Left cardiac atrium (tissue), 4 donors: ENCODE results near the gene RERE. TPM values are rescaled to one million over a fixed set of nuclear protein-coding genes. Genes with fewer than 3 reads are reported as not detected.

ENCODE experiments used
- ATAC-seq, 2 donors: fragments of 200-7000 bp; cut with Tn5 transposase; one replicate each; pipeline ENCODE4 v1.9.1; 2020; ENCODE audit warnings: mild to moderate bottlenecking in 2 of 2, moderate library complexity in 2 of 2
- DNase-seq: peaks from one replicate; pipeline ENCODE4 v3.0.0-alpha.2; 2020
- intact Hi-C, 2 donors: fragments of 100-400 bp; cut with DNase I; formaldehyde crosslinking; loops; one replicate each; pipeline versions ENCODE4 v1.14.1 to v1.15.1; 2022 to 2023
- microRNA-seq, 2 donors: library from miRNA; unstranded; fragments of <30 nt; microRNA quantifications; one replicate each; pipeline ENCODE4 v1.2.0, GENCODE V29; 2020
- total RNA-seq, 2 donors: library from RNA; stranded (reverse); fragmentation: NEBNext Ultra II Directional; extraction: Animal tissue kit (Norgen Biotek cat#: 25700); gene quantifications; one replicate each; pipeline ENCODE4 v1.2.1, GENCODE V29; 2021
- donor health status: DM: no; HTN: yes; CAD: no.
- donor health status: DM: no; HTN: yes; CAD: no; lungs with severe emphysema.
- donor health status: DM: yes; HTN: yes; CAD: no.
- donor health status: Dilated cardiomyopathy.

RERE gene
- total RNA-seq, 2 donors from 2014 or later: 128 to 162 TPM

GRCh38 chr1:8323706-8324105 lies 493.7 kb downstream of the RERE start:
- ATAC-seq (peak; percentile 73 to 87), DNase-seq (peak; percentile 64)
- intact Hi-C loops: no loop called here

GRCh38 chr1:8321612-8322011 lies 495.8 kb downstream of the RERE start:
- intact Hi-C loops: no loop called here
- DNase-seq: no peak
- no peak for ATAC-seq

GRCh38 chr1:8318436-8318835 lies 499.0 kb downstream of the RERE start:
- intact Hi-C loops: no loop called here
- peak in 1 of 2 donors; percentile 15 for ATAC-seq

GRCh38 chr1:8317647-8318381 lies 499.6 kb downstream of the RERE start, which contains the start of gene SLC45A1:
Gene SLC45A1, plus strand, starts transcription at chr1:8318114. Its CDS starts 6,216 bp downstream, at chr1:8324330.
- ATAC-seq: peak; percentile 93
- intact Hi-C loops: no loop called here
- peak; percentile 88 for DNase-seq

More at GRCh38 chr1:8318436-8318835, 499.0 kb downstream of the RERE start:
- DNase-seq: no peak

- intact Hi-C loops: loop anchor here (2.0 kb wide), 2 partner anchors 289 to 333 kb away; partner anchors contain the start of gene ERRFI1 (in 1 of the 2)
- ATAC-seq (no peak), DNase-seq (no peak)
These were observed 501.6 kb downstream of the RERE start for GRCh38 chr1:8315573-8316475.

- intact Hi-C loops: loop anchor here (2.0 to 5.0 kb wide), 3 partner anchors 288 to 332 kb away; partner anchors contain the start of gene ERRFI1 (in 1 of the 2)
- peak; percentile 69 to 79 for ATAC-seq
- peak; percentile 70 for DNase-seq
These were observed 502.8 kb downstream of the RERE start for GRCh38 chr1:8314346-8315280.

- no peak for DNase-seq
- ATAC-seq: no peak
- intact Hi-C loops: loop anchor here (2.0 to 5.0 kb wide), 2 partner anchors 278 to 296 kb away; no protein-coding TSS in a partner anchor
These were observed 504.2 kb downstream of the RERE start for GRCh38 chr1:8313231-8313630.

GRCh38 chr1:8312235-8313218 lies 504.9 kb downstream of the RERE start:
- DNase-seq: no peak
- intact Hi-C loops: loop anchor here (2.0 to 5.0 kb wide), 2 partner anchors 278 to 295 kb away; no protein-coding TSS in a partner anchor
- peak; percentile 47 to 75 for ATAC-seq

GRCh38 chr1:8311068-8311718 lies 506.2 kb downstream of the RERE start:
- DNase-seq: no peak
- intact Hi-C loops: loop anchor here in 1 of 2 donors (5.0 kb wide), 1 partner anchor 294 kb away; no protein-coding TSS in a partner anchor
- ATAC-seq: no peak

GRCh38 chr1:8307628-8308027 lies 509.8 kb downstream of the RERE start:
- DNase-seq (no peak), ATAC-seq (peak in 1 of 2 donors; percentile 42)
- intact Hi-C loops: no loop called here

- ATAC-seq: no peak
These were observed 513.6 kb downstream of the RERE start for GRCh38 chr1:8303876-8304275.

GRCh38 chr1:8303141-8303540 lies 514.3 kb downstream of the RERE start:
- peak; percentile 34 to 73 for ATAC-seq
- DNase-seq: no peak
- intact Hi-C loops: no loop called here

More at GRCh38 chr1:8303876-8304275, 513.6 kb downstream of the RERE start:
- intact Hi-C loops: no loop called here
- DNase-seq: no peak

Small RNAs within 50 kb of the gene (microRNA-seq; reads per million reads assigned to microRNA genes)
- gene MIR6728: 0 reads per million in 2 donors

Other genes with a start within 250 kb of the RERE start
- gene ENO1, start 61.0 kb upstream of the RERE start, total RNA-seq: 100 to 1,000 TPM; 242 to 476 TPM
- not detected for gene CA6, start 128.2 kb upstream of the RERE start, total RNA-seq
- not detected for gene SLC2A7, start 208.8 kb upstream of the RERE start, total RNA-seq